EH (cell line): Measurements from ENCODE around the gene HIRIP3.
"Not testable (repeated sequence)": the region's sequence is repeated elsewhere in the genome, so short reads cannot be mapped to it uniquely, and the experiment has no call there.

Source experiments
- DNase-seq: peaks from one replicate; pipeline ENCODE4 v3.0.0-alpha.2; 2015; ENCODE audit warnings: low read depth

HIRIP3 gene

GRCh38 chr16:30016555-30017276 is 21.3 kb upstream of the HIRIP3 start:
- no peak for DNase-seq

- not testable (repeated sequence) for DNase-seq
These were observed 20.0 kb upstream of the HIRIP3 start for GRCh38 chr16:30015450-30015849.

GRCh38 chr16:30012598-30012997 is 17.2 kb upstream of the HIRIP3 start:
- not testable (repeated sequence) for DNase-seq

- no peak for DNase-seq
These were observed 16.5 kb upstream of the HIRIP3 start for GRCh38 chr16:30011714-30012504.

GRCh38 chr16:30010844-30011713 is 15.7 kb upstream of the HIRIP3 start, which contains the start of gene DOC2A:
Gene DOC2A (minus strand): TSS chr16:30011027. CDS start chr16:30010222, 805 bp downstream.
- DNase-seq: no peak

GRCh38 chr16:30009990-30010843 is 14.8 kb upstream of the HIRIP3 start:
- DNase-seq: no peak

GRCh38 chr16:30009085-30009862 is 13.9 kb upstream of the HIRIP3 start:
- no peak for DNase-seq

GRCh38 chr16:30007378-30007895 is 12.0 kb upstream of the HIRIP3 start:
- no peak for DNase-seq

- DNase-seq: no peak
These were observed 11.4 kb upstream of the HIRIP3 start for GRCh38 chr16:30006659-30007377.

GRCh38 chr16:30006095-30006473 is 10.7 kb upstream of the HIRIP3 start:
- DNase-seq: no peak

GRCh38 chr16:30005341-30006094 is 10.1 kb upstream of the HIRIP3 start:
- peak; percentile 57 for DNase-seq

GRCh38 chr16:30004811-30005242 is 9.4 kb upstream of the HIRIP3 start:
- DNase-seq: no peak

- DNase-seq: no peak
These were observed 9.0 kb upstream of the HIRIP3 start for GRCh38 chr16:30004424-30004776.

- no peak for DNase-seq
These were observed 8.4 kb upstream of the HIRIP3 start for GRCh38 chr16:30003670-30004423.

GRCh38 chr16:30002614-30003346 is 7.4 kb upstream of the HIRIP3 start:
- DNase-seq: no peak

GRCh38 chr16:30000735-30001631 is 5.6 kb upstream of the HIRIP3 start:
- no peak for DNase-seq
